GM12892 (cell line): ENCODE measurements around the gene NEUROD4.

Experiments
- POLR2A ChIP-seq: IDR thresholded peaks from 2 replicates; pipeline ENCODE4 v1.6.1; 2011; ENCODE audit warnings: low read depth, low read length, control low read depth
- POLR2AphosphoS5 ChIP-seq: IDR thresholded peaks from 2 replicates; pipeline ENCODE4 v1.6.1; 2011; ENCODE audit warnings: low read depth, low read length, control low read depth
- TAF1 ChIP-seq: IDR thresholded peaks from 2 replicates; pipeline ENCODE4 v1.6.1; 2011; ENCODE audit warnings: low read depth, mild to moderate bottlenecking, control low read depth, low read length, borderline replicate concordance

- TF ChIP-seq POLR2AphosphoS5 (no peak), POLR2A (no peak), TAF1 (no peak)
Measured at GRCh38 chr12:54980341-54980740, 39.4 kb upstream of the NEUROD4 start.
